GM21423 (cell line): ENCODE data around the gene CAPN11.
"Not testable (repeated sequence)": the region's sequence is repeated elsewhere in the genome, so short reads cannot be mapped to it uniquely, and the experiment has no call there.

Source experiments
- ATAC-seq: cut with Tn5 transposase; IDR thresholded peaks from one replicate; pipeline ENCODE4 v1.9.1; 2021; ENCODE audit warnings: mild to moderate bottlenecking, moderate library complexity; ENCODE audit not compliant: unreplicated experiment

CAPN11 gene

DNA sequence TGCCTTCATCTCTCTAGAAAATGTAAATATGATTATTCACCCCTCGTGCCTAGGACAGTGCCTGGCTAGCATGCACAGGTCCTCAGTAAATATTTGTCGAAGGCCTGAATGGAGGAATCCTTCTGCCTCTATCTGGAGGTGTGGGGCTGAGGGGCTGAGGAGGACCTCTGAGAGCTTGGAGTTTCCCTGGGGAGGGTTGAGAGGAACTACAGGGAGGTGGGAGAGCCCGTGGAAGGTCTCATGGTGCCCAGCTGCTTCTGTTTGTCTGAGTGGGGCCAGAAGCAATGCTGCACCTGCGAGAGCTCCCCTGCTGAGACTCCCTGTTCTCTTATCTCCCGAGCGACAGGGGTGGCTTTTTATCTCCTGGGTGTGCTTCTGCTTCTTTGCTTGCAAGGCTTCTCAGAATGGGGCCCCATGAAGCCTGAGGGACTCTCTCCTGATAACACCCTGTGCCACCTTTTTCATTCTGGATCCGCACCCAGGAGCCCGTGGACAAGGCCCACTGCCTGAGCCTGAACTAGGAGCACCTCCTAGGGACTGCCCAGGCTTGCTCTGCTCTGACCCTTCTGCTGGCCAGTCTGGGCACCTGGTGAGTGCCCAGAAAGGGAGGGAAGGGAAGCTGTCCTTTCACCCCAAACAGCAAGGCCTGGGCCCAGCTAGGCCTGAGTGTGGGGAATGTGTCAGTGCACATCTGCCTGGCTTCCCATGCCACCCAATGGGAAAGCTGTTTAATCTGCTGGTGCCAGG lies 67.1 kb downstream of the CAPN11 start:
- no peak for ATAC-seq

DNA sequence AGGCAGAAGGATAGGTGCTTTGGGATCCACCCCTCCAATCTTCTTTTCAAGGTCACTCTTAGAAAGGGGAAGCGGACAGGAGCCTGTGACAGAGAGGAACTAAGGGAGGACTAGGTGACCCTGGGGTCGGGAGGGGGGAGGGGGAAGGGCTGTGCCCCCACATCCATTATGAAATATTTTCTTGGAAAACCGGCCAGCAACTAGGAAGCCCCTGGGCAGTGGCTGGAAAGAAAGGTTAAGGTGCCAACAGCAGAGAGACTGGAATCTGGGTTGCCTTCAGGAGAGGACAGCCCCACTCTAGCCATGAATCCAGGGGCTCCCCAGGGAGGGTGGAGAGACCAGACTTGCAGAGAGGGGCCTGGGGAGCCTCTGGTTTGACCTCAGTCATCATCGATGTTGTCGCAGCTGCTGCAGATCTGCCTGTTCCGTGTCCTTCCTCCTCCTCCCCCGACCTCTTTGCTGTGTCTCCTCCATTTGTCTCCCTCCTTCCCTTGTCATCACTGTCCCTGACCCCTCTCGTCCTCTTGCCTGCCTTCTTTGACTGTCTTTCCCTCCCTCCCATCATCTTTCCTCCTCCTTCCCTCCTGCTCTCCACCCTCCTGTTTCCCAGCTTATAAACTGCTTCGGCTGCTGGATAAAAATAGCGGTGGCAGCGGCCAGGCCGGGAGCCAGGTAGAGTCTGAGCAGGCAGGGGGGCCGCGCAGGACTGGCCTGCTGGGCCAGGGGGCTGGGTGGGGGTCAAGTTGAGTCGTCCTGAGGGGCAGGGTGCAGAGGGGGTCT lies 67.9 kb downstream of the CAPN11 start:
- ATAC-seq = no peak

DNA sequence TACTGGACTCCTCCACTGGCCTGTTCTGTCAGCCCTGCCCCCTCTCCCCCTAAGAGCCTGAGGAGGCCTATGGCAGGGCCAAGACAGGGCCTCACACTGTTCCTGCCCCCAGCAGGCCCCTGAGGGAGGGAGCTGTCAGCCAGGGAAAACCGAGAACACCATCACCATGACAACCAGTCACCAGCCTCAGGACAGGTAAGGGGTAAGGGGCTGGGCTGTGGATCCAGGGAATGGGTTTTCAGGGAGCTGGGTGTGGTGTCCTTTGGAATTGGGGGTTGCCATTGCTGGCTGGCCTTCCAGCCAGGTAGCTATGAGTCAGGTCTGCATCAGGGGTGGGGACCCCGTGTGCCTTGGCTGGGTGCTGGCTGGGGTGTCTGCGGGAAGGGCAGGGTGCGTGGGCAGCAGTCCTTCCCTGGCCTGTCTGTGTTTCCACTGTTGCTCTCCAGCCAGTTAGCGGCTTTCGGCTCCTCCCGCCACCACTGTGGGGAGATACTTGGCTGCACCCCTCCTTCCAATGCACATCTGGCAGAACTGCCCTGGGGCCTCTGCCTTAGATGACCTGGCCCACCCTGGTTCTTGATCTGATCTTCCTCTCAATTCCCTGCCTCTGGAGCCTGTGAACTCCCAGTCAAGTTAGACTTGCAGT lies 68.7 kb downstream of the CAPN11 start:
- no peak for ATAC-seq

DNA sequence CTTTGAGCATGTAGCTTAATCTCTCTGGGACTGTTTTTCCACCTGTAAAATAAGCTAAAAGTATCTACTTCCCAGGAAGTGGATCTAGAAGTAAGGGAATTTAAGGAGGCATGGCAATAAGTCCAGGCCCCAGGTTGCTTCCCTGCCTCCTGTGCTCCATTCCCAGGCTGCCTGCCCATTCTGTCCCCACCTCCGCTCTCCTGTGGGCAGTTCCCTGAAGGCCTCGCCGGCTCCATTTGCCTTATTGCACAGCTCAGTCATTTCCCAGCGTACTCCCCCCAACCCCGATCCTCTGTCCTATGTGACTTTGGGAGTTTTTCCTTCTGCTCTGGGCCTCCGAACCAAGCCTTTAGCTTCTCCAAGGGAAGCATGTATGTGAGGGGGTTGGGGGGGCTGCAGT lies 69.4 kb downstream of the CAPN11 start:
- ATAC-seq = no peak

DNA sequence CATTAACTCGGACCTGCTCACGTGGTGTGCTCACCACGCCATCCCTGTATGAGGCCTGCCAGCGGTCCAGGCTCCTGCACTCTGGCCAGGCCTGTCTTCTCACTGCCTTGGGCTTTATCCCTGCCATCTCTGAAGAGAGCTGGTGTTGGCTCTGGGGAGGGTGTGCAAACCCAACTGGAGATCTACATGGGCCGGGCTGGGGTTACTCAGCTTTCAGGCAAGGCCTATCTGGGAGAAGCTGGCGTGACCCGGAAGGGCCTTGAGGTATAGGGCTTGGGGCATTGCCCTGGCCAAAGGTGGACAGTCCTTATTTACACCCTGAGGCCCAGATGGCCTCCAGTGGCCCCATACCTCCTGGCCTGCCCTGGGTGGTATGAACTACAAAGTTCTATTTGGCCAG lies 69.8 kb downstream of the CAPN11 start:
- ATAC-seq = no peak

DNA sequence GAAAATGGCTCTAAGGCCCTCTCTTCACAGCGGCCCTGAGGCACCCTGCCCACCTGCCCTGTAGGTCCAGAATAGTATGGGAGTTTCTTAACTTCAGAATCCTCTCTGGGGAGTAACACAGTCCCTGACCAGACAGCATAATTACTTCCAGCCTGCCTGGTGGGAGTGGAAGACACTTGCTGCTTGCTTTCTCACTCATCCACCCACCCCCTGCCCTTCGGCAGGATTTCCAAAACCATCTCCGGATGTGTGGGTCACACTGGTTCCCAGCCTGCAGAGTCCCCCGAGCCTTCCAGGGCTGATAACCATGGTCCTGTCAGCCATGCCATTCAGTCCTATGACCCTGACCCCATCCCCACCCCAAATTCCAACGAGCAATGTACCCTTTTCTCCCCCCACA lies 70.2 kb downstream of the CAPN11 start:
- no peak for ATAC-seq

DNA sequence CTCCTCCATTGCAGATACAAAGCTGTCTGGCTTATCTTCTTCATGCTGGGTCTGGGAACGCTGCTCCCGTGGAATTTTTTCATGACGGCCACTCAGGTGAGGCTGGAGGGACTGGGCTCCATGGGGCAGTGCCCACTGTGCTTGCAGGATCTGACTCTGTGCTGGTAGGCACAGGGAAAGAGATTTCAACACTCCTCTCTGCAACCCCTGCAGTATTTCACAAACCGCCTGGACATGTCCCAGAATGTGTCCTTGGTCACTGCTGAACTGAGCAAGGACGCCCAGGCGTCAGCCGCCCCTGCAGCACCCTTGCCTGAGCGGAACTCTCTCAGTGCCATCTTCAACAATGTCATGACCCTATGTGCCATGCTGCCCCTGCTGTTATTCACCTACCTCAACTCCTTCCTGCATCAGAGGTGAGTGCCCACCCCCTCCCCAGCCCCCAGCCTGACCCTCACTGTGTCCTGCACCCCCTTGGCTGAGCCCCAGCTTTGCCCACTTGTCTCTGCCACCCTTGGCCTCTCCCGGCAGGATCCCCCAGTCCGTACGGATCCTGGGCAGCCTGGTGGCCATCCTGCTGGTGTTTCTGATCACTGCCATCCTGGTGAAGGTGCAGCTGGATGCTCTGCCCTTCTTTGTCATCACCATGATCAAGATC lies 70.9 kb downstream of the CAPN11 start:
- ATAC-seq = no peak

DNA sequence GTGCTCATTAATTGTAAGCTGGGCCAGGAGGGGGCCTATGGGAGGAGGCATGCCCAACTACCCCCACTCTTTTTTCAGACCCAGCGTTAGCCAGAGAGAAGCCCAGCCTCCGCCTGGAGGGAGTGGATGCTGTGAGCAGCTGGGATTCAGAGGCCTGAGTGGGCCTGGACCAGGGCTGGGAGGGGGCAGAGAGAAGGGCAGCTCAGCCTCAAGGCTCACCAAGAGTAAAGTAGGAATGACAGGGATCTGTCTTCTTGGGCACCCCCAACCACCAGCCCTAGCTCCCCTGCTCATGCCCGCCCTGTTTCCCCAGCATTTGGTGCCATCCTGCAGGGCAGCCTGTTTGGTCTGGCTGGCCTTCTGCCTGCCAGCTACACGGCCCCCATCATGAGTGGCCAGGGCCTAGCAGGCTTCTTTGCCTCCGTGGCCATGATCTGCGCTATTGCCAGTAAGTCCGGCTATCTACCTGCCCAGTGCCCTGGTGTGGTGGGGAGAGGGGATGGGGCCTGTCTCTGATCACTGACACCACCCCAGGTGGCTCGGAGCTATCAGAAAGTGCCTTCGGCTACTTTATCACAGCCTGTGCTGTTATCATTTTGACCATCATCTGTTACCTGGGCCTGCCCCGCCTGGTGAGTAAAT lies 71.5 kb downstream of the CAPN11 start:
- ATAC-seq = no peak

DNA sequence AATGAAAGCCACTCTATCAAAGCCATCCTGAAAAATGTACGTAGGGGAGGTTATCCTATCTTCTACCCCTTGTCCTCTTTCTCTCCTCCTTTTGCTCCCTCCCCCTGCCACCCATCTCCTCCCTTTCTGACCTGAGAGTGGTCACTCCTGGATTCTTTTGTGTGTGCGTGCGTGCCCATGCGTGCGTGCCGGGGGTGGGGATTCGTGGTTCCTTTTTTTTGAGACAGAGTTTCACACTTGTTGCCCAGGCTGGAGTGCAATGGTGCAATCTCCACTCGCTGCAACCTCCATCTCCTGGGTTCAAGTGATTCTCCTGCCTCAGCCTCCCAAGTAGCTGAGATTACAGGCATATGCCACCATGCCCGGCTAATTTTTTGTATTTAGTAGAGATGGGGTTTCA lies 72.8 kb downstream of the CAPN11 start:
- ATAC-seq = not testable (repeated sequence)

DNA sequence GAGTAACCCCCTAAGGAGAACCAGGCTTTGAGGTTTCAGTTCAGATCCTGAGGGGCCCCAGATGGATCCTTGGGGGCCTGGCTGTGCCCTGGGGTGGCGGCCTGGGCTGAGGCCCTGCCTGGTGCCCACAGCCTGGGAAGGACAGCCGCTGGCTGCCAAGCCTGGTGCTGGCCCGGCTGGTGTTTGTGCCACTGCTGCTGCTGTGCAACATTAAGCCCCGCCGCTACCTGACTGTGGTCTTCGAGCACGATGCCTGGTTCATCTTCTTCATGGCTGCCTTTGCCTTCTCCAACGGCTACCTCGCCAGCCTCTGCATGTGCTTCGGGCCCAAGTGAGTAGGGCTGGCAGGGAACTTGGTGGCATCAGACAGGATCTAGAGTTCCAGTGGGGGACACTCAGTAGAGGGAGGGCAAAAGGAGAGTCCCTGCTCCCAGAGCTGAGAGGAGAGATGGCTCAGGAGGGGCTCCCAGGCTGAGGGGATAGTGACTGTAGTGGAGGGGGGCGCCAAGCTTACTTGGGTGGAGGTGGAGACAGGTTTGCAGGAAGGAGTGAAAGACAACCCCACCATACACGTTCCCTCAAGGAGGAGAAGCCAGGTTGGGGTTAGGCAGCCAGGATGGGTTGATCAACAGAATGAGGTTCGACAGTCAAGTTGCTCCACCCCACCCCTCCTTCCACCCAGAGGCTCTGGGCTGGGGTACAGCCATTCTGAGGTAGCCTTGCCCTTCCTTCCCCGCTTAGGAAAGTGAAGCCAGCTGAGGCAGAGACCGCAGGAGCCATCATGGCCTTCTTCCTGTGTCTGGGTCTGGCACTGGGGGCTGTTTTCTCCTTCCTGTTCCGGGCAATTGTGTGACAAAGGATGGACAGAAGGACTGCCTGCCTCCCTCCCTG lies 74.3 kb downstream of the CAPN11 start:
- ATAC-seq = no peak

DNA sequence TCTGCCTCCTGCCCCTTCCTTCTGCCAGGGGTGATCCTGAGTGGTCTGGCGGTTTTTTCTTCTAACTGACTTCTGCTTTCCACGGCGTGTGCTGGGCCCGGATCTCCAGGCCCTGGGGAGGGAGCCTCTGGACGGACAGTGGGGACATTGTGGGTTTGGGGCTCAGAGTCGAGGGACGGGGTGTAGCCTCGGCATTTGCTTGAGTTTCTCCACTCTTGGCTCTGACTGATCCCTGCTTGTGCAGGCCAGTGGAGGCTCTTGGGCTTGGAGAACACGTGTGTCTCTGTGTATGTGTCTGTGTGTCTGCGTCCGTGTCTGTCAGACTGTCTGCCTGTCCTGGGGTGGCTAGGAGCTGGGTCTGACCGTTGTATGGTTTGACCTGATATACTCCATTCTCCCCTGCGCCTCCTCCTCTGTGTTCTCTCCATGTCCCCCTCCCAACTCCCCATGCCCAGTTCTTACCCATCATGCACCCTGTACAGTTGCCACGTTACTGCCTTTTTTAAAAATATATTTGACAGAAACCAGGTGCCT lies 75.0 kb downstream of the CAPN11 start:
- ATAC-seq = no peak
